LNCaP clone FGC (cell line): ENCODE data around the gene BHLHE23.

Source experiments
- DNase-seq: peaks from one replicate; pipeline ENCODE4 v3.0.0-alpha.2; 2011; ENCODE audit warnings: low read depth
- H3K4me3 ChIP-seq: 2 replicates; pipeline ENCODE4 v1.5.1; 2011; ENCODE audit warnings: mild to moderate bottlenecking, low read depth, low read length, control low read depth
- TF ChIP-seq, protein P1 (sequence below): IDR thresholded peaks from 2 replicates; pipeline ENCODE4 v1.5.1; 2012; ENCODE audit warnings: mild to moderate bottlenecking; ENCODE audit not compliant: control insufficient read depth, insufficient read depth; ENCODE audit errors: extremely low read depth

Gene BHLHE23

DNA sequence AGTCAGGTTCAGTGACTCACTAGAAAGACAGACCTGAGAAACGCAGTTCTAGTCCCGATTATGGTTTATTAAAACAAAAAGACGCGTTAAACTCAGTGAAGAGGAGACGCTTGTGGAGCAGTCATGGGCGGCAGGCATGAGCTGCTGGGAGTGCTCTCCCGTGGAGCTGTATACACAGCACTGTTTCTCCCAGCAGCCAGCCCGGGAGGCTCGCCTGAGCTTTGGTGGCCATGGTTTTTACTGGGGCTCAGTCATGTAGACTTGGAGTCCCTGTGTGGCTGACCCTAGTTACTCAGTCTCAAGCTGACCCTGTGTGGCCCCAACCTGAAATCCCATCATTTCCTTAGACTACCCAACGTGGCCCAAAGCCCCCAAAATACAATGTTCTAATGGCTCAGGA lies 41.2 kb upstream of the BHLHE23 start:
- H3K4me3 ChIP-seq: no peak overlapping the region
- no peak for DNase-seq
- TF ChIP-seq, protein P1, sequence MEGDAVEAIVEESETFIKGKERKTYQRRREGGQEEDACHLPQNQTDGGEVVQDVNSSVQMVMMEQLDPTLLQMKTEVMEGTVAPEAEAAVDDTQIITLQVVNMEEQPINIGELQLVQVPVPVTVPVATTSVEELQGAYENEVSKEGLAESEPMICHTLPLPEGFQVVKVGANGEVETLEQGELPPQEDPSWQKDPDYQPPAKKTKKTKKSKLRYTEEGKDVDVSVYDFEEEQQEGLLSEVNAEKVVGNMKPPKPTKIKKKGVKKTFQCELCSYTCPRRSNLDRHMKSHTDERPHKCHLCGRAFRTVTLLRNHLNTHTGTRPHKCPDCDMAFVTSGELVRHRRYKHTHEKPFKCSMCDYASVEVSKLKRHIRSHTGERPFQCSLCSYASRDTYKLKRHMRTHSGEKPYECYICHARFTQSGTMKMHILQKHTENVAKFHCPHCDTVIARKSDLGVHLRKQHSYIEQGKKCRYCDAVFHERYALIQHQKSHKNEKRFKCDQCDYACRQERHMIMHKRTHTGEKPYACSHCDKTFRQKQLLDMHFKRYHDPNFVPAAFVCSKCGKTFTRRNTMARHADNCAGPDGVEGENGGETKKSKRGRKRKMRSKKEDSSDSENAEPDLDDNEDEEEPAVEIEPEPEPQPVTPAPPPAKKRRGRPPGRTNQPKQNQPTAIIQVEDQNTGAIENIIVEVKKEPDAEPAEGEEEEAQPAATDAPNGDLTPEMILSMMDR: no peak

DNA sequence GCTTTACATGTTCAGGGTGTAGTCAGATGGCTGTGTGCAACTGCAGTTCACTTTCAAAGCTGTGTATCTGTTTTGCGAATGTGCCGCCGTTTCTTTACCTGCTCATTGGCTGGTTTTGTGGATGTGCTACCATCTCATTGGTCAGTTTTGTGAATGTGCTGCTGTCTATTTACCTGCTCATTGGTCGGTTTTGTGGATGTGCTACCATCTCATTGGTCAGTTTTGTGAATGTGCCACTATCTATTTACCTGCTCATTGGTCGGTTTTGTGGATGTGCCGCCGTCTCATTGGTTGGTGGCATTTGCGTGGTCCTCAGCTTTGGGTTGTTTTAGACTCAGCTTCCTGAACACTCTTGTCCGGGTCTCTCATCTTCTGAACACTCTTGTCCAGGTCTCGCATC lies 40.5 kb upstream of the BHLHE23 start:
- no peak overlapping the region for H3K4me3 ChIP-seq
- DNase-seq: no peak
- TF ChIP-seq, protein P1: no peak

DNA sequence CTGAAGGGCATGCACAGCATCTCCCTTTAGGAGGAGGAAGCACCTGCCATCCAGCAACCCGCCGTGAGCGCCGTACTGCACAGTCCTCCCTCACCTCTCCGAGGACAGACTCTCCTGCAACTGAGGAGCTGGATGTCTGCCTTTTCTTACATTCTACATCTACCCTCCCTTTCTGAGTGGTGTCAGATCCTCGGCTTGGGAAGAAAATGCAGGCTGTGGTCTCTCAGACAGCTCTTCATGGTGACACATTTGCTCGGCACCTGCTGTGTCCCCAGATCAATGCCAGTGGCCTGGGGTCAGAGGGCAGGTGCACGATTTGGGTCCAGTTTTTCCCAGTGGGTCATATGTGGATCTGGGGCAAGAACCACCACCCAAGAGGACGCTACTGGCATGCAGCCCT lies 40.1 kb upstream of the BHLHE23 start:
- TF ChIP-seq, protein P1: no peak
- DNase-seq: no peak
- no peak overlapping the region for H3K4me3 ChIP-seq

- H3K4me3 ChIP-seq: no peak overlapping the region
- TF ChIP-seq, protein P1: no peak
- no peak for DNase-seq
These were observed 39.2 kb upstream of the BHLHE23 start for GRCh38 chr20:63045991-63046390.

GRCh38 chr20:63045401-63045800 lies 38.6 kb upstream of the BHLHE23 start:
- no peak overlapping the region for H3K4me3 ChIP-seq
- DNase-seq: no peak
- TF ChIP-seq, protein P1: no peak

GRCh38 chr20:63044605-63045004 lies 37.8 kb upstream of the BHLHE23 start:
- TF ChIP-seq, protein P1: no peak
- no peak for DNase-seq
- no peak overlapping the region for H3K4me3 ChIP-seq

GRCh38 chr20:63044204-63044600 lies 37.4 kb upstream of the BHLHE23 start:
- DNase-seq: no peak
- no peak overlapping the region for H3K4me3 ChIP-seq
- TF ChIP-seq, protein P1: no peak
